Endothelial cell of hepatic sinusoid (primary cell): ENCODE data around the gene PRKAG3.
"Not testable (repeated sequence)": the region's sequence is repeated elsewhere in the genome, so short reads cannot be mapped to it uniquely, and the experiment has no call there.

Experiments used
- in situ Hi-C: cut with HindIII; loops from 2 replicates; pipeline ENCODE4 v1.10.0; 2017; ENCODE audit warnings: low sequenced_read_pairs

PRKAG3 gene

GRCh38 chr2:218846963-218847362 is 15.4 kb upstream of the PRKAG3 start:
- in situ Hi-C loops, result not testable (repeated sequence)

DNA sequence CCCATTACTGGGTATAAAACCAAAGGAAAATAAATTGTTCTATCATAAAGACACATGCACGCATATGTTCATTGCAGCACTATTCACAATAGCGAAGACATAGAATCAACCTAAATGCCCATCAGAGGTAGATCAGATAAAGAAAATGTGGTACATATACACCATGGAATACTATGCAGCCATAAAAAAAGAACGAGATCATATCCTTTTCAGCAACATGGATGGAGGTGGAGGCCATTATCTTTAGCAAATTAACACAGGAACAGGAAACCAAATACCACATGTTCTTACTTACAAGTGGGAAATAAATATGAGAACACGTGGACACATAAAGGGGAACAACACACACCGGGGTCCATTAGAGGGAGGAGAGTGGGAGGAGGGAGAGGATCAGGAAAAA is 12.7 kb upstream of the PRKAG3 start:
- in situ Hi-C loops, result not testable (repeated sequence)

DNA sequence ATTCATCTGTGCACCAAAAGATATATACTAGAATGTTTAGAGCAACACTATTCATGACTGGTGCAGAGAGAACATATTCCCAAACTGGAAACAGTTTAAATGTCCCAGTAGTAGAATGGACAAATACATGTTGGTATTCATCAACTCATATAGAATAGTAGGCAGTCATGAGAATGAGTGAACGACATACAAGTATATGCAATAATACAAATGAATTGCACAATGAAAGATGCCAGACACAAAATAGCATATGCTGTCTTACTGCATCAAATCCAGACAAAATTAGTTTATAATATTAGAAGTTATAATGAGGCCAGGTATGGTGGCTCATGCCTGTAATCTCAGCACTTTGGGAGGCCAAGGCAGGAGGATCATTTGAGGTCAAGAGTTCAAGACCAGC is 8.3 kb upstream of the PRKAG3 start:
- in situ Hi-C loops, result no loop called here

DNA sequence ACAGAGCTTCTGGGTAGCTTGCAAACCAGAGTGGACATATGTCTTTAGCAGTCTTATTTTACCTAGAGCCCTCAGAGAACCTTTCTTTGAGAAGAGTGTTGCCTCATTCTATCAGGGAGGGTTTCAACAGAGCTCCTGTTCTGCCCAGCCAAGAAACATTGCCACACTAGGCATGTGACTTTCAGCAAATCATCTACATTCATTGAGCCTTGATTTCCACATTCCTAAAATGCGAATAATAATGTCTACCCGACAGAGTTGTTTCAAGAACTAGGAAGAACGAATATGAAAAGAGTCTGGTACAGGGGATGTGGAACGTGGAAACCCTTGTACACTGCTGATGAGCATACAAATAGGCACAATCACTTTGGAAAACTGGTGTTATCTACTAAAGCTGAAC is 7.8 kb upstream of the PRKAG3 start:
- in situ Hi-C loops, result no loop called here

DNA sequence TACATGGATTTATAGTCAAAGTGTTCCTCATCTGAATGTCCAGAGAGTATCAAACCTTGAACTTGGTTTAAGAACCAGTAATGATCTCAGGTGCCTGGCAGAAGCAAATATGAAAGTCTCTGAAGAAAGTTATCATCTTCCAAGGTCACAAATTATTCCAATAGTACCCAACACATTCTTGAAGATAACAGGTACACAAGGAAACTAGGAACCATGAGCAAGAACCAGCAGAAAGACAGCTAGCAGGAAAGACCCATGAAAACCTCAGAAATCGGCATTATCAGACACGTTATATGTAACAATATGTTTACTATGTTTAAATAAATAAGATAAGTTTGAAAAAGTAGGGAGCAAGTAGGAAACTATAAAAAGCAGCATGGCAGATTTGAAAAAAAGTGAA is 5.9 kb upstream of the PRKAG3 start:
- in situ Hi-C loops, result no loop called here

GRCh38 chr2:218834685-218835084 is 3.1 kb upstream of the PRKAG3 start:
- in situ Hi-C loops, result loop anchor here (5.0 kb wide), 2 partner anchors 42 to 93 kb away; no protein-coding TSS in a partner anchor

DNA sequence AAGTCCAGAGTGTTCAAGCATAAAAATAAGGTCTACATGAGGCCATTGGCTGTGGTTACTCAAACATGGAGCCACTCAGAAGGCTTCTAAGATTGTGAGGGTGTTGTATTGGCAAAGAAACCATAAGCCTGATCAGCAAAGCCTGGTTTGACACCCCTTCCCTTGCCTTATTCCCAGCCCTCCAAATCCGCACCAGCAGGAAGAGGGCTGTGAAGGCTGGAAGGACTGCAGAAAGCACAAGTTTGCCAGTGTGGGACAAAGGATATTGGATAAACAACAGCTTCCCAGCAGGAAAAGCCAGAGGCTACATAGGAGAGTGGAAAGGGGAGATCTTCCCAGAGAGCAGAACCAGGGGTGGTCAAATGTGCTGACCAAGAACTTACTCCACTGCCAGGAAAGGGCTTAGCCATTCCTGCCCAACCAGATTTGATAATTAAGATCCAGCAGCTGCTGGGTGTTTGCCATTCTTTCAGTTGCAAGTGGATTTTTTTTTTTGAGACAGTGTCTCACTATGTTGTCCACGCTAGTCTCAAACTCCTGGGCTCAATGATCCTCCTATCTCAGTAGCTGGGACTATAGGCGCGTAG is 1.5 kb upstream of the PRKAG3 start:
- in situ Hi-C loops, result loop anchor here (5.0 kb wide), 2 partner anchors 41 to 94 kb away; no protein-coding TSS in a partner anchor

- in situ Hi-C loops, result loop anchor here (5.0 kb wide), 2 partner anchors 40 to 95 kb away; no protein-coding TSS in a partner anchor
These were observed 917 bp upstream of the PRKAG3 start for GRCh38 chr2:218832520-218832919.

GRCh38 chr2:218832081-218832480 is 478 bp upstream of the PRKAG3 start:
- in situ Hi-C loops, result loop anchor here (5.0 kb wide), 2 partner anchors 40 to 95 kb away; no protein-coding TSS in a partner anchor

GRCh38 chr2:218830526-218831306 is 887 bp downstream of the PRKAG3 start:
- in situ Hi-C loops, result loop anchor here (5.0 kb wide), 2 partner anchors 38 to 97 kb away; no protein-coding TSS in a partner anchor

DNA sequence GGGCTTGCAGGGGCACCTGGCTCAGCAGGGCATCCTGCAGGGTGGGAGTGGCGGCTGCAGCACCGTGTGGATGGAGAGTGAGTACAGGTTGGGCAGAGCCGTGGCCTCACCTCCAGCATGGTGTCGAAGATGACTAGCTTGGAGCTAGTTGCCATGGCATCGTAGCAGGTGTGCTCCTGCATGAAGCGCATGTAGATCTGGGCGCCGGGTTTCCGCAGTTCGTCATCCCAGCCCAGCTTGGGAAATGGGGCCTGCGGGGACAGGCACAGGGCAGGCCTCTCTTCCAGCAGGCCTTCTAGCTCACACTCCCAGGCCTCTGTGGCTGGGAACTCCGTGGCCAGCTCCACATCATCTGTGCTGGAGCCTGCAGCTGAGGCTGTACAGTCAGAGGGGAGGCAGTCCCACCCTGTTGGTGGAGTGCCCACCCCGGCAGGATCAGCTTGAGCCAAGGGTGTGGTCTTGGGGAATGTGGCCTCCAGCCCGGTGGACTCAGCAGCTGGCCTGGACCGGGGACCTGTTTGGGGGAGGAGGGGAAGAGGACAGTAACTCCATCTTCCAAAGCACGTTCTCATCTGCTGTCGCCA is 1.6 kb downstream of the PRKAG3 start:
- in situ Hi-C loops, result loop anchor here (5.0 kb wide), 2 partner anchors 38 to 97 kb away; no protein-coding TSS in a partner anchor

- in situ Hi-C loops, result no loop called here
These were observed 3.2 kb downstream of the PRKAG3 start for GRCh38 chr2:218828477-218828778.

GRCh38 chr2:218827701-218828476 is 3.7 kb downstream of the PRKAG3 start:
- in situ Hi-C loops, result no loop called here

- in situ Hi-C loops, result no loop called here
These were observed 4.8 kb downstream of the PRKAG3 start for GRCh38 chr2:218826791-218827190.

DNA sequence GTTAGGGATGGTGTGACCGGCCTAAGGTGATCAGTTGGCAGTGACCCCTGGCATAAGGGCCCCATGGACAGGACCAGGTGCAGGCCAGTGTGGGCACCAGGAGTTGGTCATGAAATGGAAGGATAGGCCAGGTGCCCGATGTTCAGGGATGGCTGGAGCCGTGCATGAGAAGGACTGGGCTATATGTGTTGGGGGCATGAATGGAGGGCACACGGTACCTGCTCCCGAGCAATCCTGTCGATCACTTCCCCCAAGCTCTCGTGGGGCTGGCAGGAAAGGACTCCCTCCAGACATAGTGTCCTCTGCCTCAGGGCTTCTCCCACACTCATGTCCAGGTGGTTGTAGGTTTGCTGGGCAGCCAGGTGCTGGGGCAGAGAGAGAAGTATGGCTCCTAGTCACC is 7.6 kb downstream of the PRKAG3 start:
- in situ Hi-C loops, result loop anchor here (5.0 kb wide), 1 partner anchor 48 kb away; no protein-coding TSS in a partner anchor

DNA sequence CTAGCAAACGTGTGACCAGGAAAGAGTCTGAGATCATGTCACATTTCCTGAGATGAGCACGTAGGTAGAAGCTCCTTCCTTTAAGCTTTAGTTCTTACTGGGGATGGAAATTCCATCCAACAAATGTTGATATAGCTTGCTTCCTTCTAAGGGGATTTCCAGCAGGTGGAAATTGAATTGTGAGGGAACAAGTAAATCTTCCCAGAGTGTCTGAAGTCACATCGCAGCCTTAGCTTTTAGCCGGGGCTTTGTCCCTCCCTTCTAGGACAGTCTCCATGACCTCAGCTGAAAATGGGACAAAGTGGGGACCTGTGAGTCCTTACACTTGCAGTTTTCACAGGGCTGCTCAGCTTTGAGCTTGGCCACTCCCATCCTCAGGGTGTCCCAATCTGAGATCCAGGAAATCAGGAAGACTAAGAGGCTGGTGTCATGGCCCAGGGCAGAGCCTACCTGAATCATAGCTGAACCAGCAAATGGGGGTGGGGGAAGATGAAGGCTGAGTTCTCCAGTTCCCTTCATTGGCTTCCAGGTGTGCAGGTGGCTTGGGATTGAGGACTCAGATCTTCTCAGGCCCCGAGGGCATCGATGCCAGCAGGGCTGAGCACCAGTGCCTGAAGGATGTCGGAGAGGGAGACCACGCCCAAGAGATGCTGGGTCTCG is 8.3 kb downstream of the PRKAG3 start:
- in situ Hi-C loops, result loop anchor here (5.0 kb wide), 1 partner anchor 49 kb away; no protein-coding TSS in a partner anchor

GRCh38 chr2:218822622-218823021 is 9.0 kb downstream of the PRKAG3 start:
- in situ Hi-C loops, result loop anchor here (5.0 kb wide), 1 partner anchor 50 kb away; no protein-coding TSS in a partner anchor

DNA sequence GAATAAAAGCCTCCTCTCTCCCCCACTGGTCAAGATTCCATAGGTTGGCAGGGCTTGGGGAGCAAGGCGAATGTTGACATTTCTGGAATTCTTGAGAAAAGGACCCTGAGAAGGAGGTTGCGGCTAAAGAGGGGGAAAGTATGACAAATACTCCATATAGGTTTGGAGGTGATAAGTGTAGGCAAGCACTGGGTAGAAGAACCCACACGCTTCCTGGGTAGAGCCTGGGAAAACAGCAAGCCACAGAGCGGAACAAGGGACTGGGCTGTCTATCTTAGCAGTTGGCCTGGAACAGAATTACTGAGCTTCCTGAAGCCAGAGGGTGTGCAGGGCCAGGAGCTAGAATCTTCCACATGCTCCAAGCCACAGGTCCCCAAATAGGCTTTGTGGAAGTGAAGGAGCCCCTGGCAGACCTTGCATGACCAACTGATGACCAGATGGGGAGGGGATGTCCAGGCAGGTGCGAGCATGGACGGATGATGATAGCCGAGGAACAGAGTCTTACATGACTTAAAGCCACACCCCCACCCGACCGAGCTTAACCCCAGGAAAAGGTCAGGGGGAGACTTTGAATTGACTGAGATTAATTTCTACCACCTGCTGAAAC is 9.9 kb downstream of the PRKAG3 start:
- in situ Hi-C loops, result loop anchor here (5.0 kb wide), 1 partner anchor 51 kb away; no protein-coding TSS in a partner anchor

GRCh38 chr2:218820746-218821369 is 10.7 kb downstream of the PRKAG3 start:
- in situ Hi-C loops, result loop anchor here (5.0 kb wide), 1 partner anchor 51 kb away; no protein-coding TSS in a partner anchor
